Breast epithelium (tissue), 4 donors: ENCODE results near the gene RAD51. TPM values are rescaled to one million over a fixed set of nuclear protein-coding genes. Genes with fewer than 3 reads are reported as not detected.

ENCODE experiments used
- DNase-seq, 2 donors: peaks; one replicate each; pipeline ENCODE4 v3.0.0-alpha.2; 2019; ENCODE audit warnings: low spot score in 2 of 2
- H3K27ac ChIP-seq, 2 donors: fragments of 200-600 bp; sonication (generic) in 1 of 2; one replicate each; pipeline ENCODE4 v1.5.1; 2016 to 2019; ENCODE audit warnings: mild to moderate bottlenecking in 1 of 2
- H3K27me3 ChIP-seq, 2 donors: fragments of 200-600 bp; sonication (generic) in 1 of 2; one replicate each; pipeline versions ENCODE4 v1.5.1 to v1.6.0; 2017 to 2019; ENCODE audit warnings: control low read depth in 1 of 2, mild to moderate bottlenecking in 1 of 2
- H3K36me3 ChIP-seq: fragments of 200-600 bp; one replicate; pipeline ENCODE4 v1.5.1; 2019
- H3K4me1 ChIP-seq, 2 donors: fragments of 200-600 bp; sonication (generic); one replicate each; pipeline ENCODE4 v1.5.1; 2016 to 2019; ENCODE audit warnings: control low read depth in 1 of 2
- H3K4me3 ChIP-seq, 3 donors: fragments of 200-600 bp; sonication (generic); 1 replicate in 2 of 3; 2 replicates in 1 of 3; pipeline ENCODE4 v1.5.1; 2016 to 2019; ENCODE audit warnings: mild to moderate bottlenecking in 3 of 3, moderate library complexity in 2 of 3
- H3K9me3 ChIP-seq, 2 donors: fragments of 200-600 bp; sonication (generic) in 1 of 2; one replicate each; pipeline ENCODE4 v1.5.1; 2016 to 2019; ENCODE audit warnings: control low read depth in 1 of 2
- CTCF ChIP-seq, 3 donors: fragments of 450-650 bp; IDR thresholded peaks; one replicate each; pipeline ENCODE4 v1.5.1; 2016 to 2017; ENCODE audit warnings: antibody characterized with exemption in 3 of 3, mild to moderate bottlenecking in 3 of 3, moderate library complexity in 3 of 3
- POLR2A ChIP-seq: fragments of 450-650 bp; IDR thresholded peaks from one replicate; pipeline ENCODE4 v1.6.1; 2016; ENCODE audit warnings: antibody characterized with exemption, mild to moderate bottlenecking, moderate library complexity
- POLR2AphosphoS5 ChIP-seq, 3 donors: sonication (generic); formaldehyde crosslinking; IDR thresholded peaks; one replicate each; pipeline ENCODE4 v1.6.1; 2017; ENCODE audit warnings: antibody characterized with exemption in 3 of 3
- intact Hi-C: fragments of 100-400 bp; cut with DNase I; formaldehyde crosslinking; loops from one replicate; pipeline ENCODE4 v1.15.1; 2023; ENCODE audit warnings: low total_unique reads
- total RNA-seq, 3 donors: library from RNA; depleted of rRNA; stranded (reverse); fragments of >200 nt; gene quantifications; one replicate each; pipeline ENCODE4 v1.1.0, GENCODE V29; 2016

The RAD51 gene
- total RNA-seq, 3 donors from 2014 or later = 0.44 TPM; not detected in 2

GRCh38 chr15:40751745-40752144 lies 56.8 kb downstream of the RAD51 start:
- no peak overlapping the region for H3K27ac ChIP-seq
- intact Hi-C loops = no loop called here
- no peaks in the 10 kb centered on the region for H3K36me3 ChIP-seq

GRCh38 chr15:40754574-40754882 lies 59.6 kb downstream of the RAD51 start:
- peak overlapping the region; percentile 92 to 93 for H3K27ac ChIP-seq
- intact Hi-C loops = no loop called here
- no peak for TF ChIP-seq POLR2AphosphoS5 (IDR thresholded peaks at IDR 0.05)
- no peak for TF ChIP-seq POLR2A
- TF ChIP-seq CTCF (IDR thresholded peaks at IDR 0.05) = no peak

More at GRCh38 chr15:40751745-40752144, 56.8 kb downstream of the RAD51 start:
- no peaks in the 10 kb centered on the region for H3K9me3 ChIP-seq
- no peak for DNase-seq
- H3K27me3 ChIP-seq = no peaks in the 10 kb centered on the region
- TF ChIP-seq CTCF (IDR thresholded peaks at IDR 0.05) (no peak), POLR2A (no peak), POLR2AphosphoS5 (IDR thresholded peaks at IDR 0.05) (no peak)
- no peak overlapping the region for H3K4me3 ChIP-seq
- H3K4me1 ChIP-seq = no peaks in the 10 kb centered on the region

GRCh38 chr15:40754883-40755811 lies 60.2 kb downstream of the RAD51 start, which contains the start of gene RMDN3:
Gene RMDN3, minus strand, starts transcription at chr15:40755254. Its CDS starts 471 bp downstream, at chr15:40754783.
- intact Hi-C loops = no loop called here
- DNase-seq = peak; percentile 90 to 92
- TF ChIP-seq CTCF (IDR thresholded peaks at IDR 0.05) (peak in 1 of 3 donors; percentile 27), POLR2AphosphoS5 (IDR thresholded peaks at IDR 0.05) (peak; percentile 56 to 85 (median 70)), POLR2A (no peak)
- no peaks in the 10 kb centered on the region for H3K27me3 ChIP-seq
- H3K27ac ChIP-seq = peak within 1 kb of the TSS; percentile 92 to 93
- H3K36me3 ChIP-seq = no peaks in the 10 kb centered on the region
- H3K4me3 ChIP-seq = peak within 1 kb of the TSS; percentile 77 to 87 (median 84)
- no peaks in the 10 kb centered on the region for H3K9me3 ChIP-seq
- no peaks in the 10 kb centered on the region for H3K4me1 ChIP-seq

More at GRCh38 chr15:40754574-40754882, 59.6 kb downstream of the RAD51 start:
- H3K9me3 ChIP-seq = no peaks in the 10 kb centered on the region
- H3K4me3 ChIP-seq = peak overlapping the region; percentile 77 to 87 (median 84)
- H3K27me3 ChIP-seq = no peaks in the 10 kb centered on the region
- H3K36me3 ChIP-seq = no peaks in the 10 kb centered on the region
- H3K4me1 ChIP-seq = no peaks in the 10 kb centered on the region
- no peak for DNase-seq

GRCh38 chr15:40755812-40756208 lies 60.8 kb downstream of the RAD51 start:
- Histone ChIP-seq H3K27me3 (no peaks in the 10 kb centered on the region), H3K4me1 (no peaks in the 10 kb centered on the region), H3K4me3 (peak overlapping the region; percentile 77 to 87 (median 84)), H3K9me3 (no peaks in the 10 kb centered on the region), H3K27ac (peak overlapping the region; percentile 92 to 93), H3K36me3 (no peaks in the 10 kb centered on the region)
- intact Hi-C loops = no loop called here
- TF ChIP-seq POLR2A (no peak), POLR2AphosphoS5 (IDR thresholded peaks at IDR 0.05) (no peak), CTCF (IDR thresholded peaks at IDR 0.05) (no peak)
- no peak for DNase-seq

GRCh38 chr15:40756938-40757337 lies 62.0 kb downstream of the RAD51 start:
- H3K9me3 ChIP-seq = no peaks in the 10 kb centered on the region
- no peaks in the 10 kb centered on the region for H3K4me1 ChIP-seq
- H3K27me3 ChIP-seq = no peaks in the 10 kb centered on the region
- H3K36me3 ChIP-seq = no peaks in the 10 kb centered on the region
- no peak overlapping the region for H3K4me3 ChIP-seq
- H3K27ac ChIP-seq = no peak overlapping the region
- intact Hi-C loops = no loop called here
- no peak for DNase-seq
- TF ChIP-seq POLR2AphosphoS5 (IDR thresholded peaks at IDR 0.05) (no peak), CTCF (IDR thresholded peaks at IDR 0.05) (no peak), POLR2A (no peak)
